Liver (tissue), 9 donors: ENCODE results near the gene KLKB1. TPM values are rescaled to one million over a fixed set of nuclear protein-coding genes. Genes with fewer than 3 reads are reported as not detected.

Experiments used
- DNase-seq: peaks from one replicate; pipeline ENCODE4 v3.0.0-alpha.2; 2017; ENCODE audit warnings: low spot score
- H3K27ac ChIP-seq, 2 donors: one replicate each; pipeline ENCODE4 v1.7.0; 2013; ENCODE audit warnings: inconsistent platforms in 2 of 2, low read length in 2 of 2, control low read depth in 1 of 2, low read depth in 1 of 2, mild to moderate bottlenecking in 1 of 2
- H3K27me3 ChIP-seq, 4 donors: one replicate each; pipeline versions ENCODE4 v1.6.1 to v1.7.0; 2013; ENCODE audit warnings: low read length in 3 of 4, inconsistent platforms in 1 of 4, mild to moderate bottlenecking in 1 of 4, moderate library complexity in 1 of 4; ENCODE audit not compliant: control insufficient read depth in 4 of 4, insufficient read depth in 4 of 4
- H3K36me3 ChIP-seq, 4 donors: one replicate each; pipeline versions ENCODE4 v1.6.1 to v1.7.0; 2013; ENCODE audit warnings: low read length in 3 of 4, mild to moderate bottlenecking in 3 of 4, low read depth in 1 of 4, moderate library complexity in 1 of 4; ENCODE audit not compliant: control insufficient read depth in 4 of 4, insufficient read depth in 3 of 4
- H3K4me1 ChIP-seq, 4 donors: one replicate each; pipeline versions ENCODE4 v1.6.1 to v1.7.0; 2013; ENCODE audit warnings: low read length in 3 of 4, mild to moderate bottlenecking in 3 of 4, moderate library complexity in 1 of 4; ENCODE audit not compliant: control insufficient read depth in 4 of 4, insufficient read depth in 4 of 4
- H3K4me3 ChIP-seq, 3 donors: one replicate each; pipeline versions ENCODE4 v1.6.1 to v1.7.0; 2013; ENCODE audit warnings: low read length in 3 of 3, control low read depth in 1 of 3, low read depth in 1 of 3, mild to moderate bottlenecking in 1 of 3
- H3K9ac ChIP-seq, 2 donors: one replicate each; pipeline ENCODE4 v1.7.0; 2013; ENCODE audit warnings: low read length in 2 of 2, mild to moderate bottlenecking in 2 of 2, moderate library complexity in 2 of 2, control low read depth in 1 of 2, low read depth in 1 of 2
- H3K9me3 ChIP-seq, 4 donors: one replicate each; pipeline versions ENCODE4 v1.6.1 to v1.7.0; 2013; ENCODE audit warnings: low read length in 3 of 4; ENCODE audit not compliant: control insufficient read depth in 4 of 4
- EGR1 ChIP-seq, 2 donors: IDR thresholded peaks; 2 replicates each; pipeline ENCODE4 v1.6.1; 2016 to 2018; ENCODE audit warnings: antibody characterized with exemption in 2 of 2, low read depth in 2 of 2
- FOXA1 ChIP-seq: IDR thresholded peaks from 2 replicates; pipeline ENCODE4 v1.6.1; 2016; ENCODE audit warnings: antibody characterized with exemption
- FOXA2 ChIP-seq: IDR thresholded peaks from 2 replicates; pipeline ENCODE4 v1.6.1; 2016; ENCODE audit warnings: antibody characterized with exemption
- GABPA ChIP-seq, 2 donors: IDR thresholded peaks in 1 of 2; conservative IDR thresholded peaks in 1 of 2; 2 replicates each; pipeline ENCODE4 v1.6.1; 2016; ENCODE audit warnings: antibody characterized with exemption in 2 of 2, mild to moderate bottlenecking in 1 of 2, moderate library complexity in 1 of 2
- HNF4A ChIP-seq, 2 donors: conservative IDR thresholded peaks; 2 replicates each; pipeline ENCODE4 v1.6.1; 2016; ENCODE audit warnings: antibody characterized with exemption in 2 of 2, mild to moderate bottlenecking in 2 of 2
- HNF4G ChIP-seq: IDR thresholded peaks from 2 replicates; pipeline ENCODE4 v1.6.1; 2016; ENCODE audit warnings: antibody characterized with exemption
- JUND ChIP-seq, 2 donors: IDR thresholded peaks; 2 replicates each; pipeline ENCODE4 v1.6.1; 2016; ENCODE audit warnings: antibody characterized with exemption in 2 of 2
- NR2F2 ChIP-seq: IDR thresholded peaks from 2 replicates; pipeline ENCODE4 v1.6.1; 2016; ENCODE audit warnings: antibody characterized with exemption
- RAD21 ChIP-seq, 2 donors: IDR thresholded peaks; 2 replicates each; pipeline ENCODE4 v1.6.1; 2016; ENCODE audit warnings: antibody characterized with exemption in 2 of 2, mild to moderate bottlenecking in 2 of 2
- RXRA ChIP-seq, 2 donors: IDR thresholded peaks; 2 replicates each; pipeline ENCODE4 v1.6.1; 2017 to 2018; ENCODE audit warnings: antibody characterized with exemption in 2 of 2, mild to moderate bottlenecking in 1 of 2
- SP1 ChIP-seq: IDR thresholded peaks from 2 replicates; pipeline ENCODE4 v1.6.1; 2018; ENCODE audit warnings: antibody characterized with exemption, mild to moderate bottlenecking
- TAF1 ChIP-seq: conservative IDR thresholded peaks from 2 replicates; pipeline ENCODE4 v1.6.1; 2016; ENCODE audit warnings: antibody characterized with exemption, mild to moderate bottlenecking
- YY1 ChIP-seq: IDR thresholded peaks from 2 replicates; pipeline ENCODE4 v1.6.1; 2016; ENCODE audit warnings: antibody characterized with exemption, mild to moderate bottlenecking
- WGBS: extraction: QIAGEN DNeasy Blood & Tissue Kit; methylation state at CpG from one replicate; pipeline ENCODE4 v1.1.7; 2013; 5-methylcytosine and 5-hydroxymethylcytosine counted together
- polyA plus RNA-seq, 2 donors: library from polyadenylated mRNA; stranded (reverse) in 1 of 2; unstranded in 1 of 2; fragments of 200-250 nt in 1 of 2; fragments of >200 nt in 1 of 2; fragmentation: Nextera tagmentation in 1 of 2; extraction: Ambion mirVana in 1 of 2; gene quantifications; one replicate each; pipeline versions ENCODE4 v1.2.1 to v1.2.3, GENCODE V29; 2013 to 2015
- total RNA-seq, 2 donors: library from RNA; depleted of rRNA; stranded (reverse); fragments of >200 nt; gene quantifications; one replicate each; pipeline ENCODE4 v1.2.3, GENCODE V29; 2014
- TF ChIP-seq, protein P1 (sequence below): IDR thresholded peaks from 2 replicates; pipeline ENCODE4 v1.6.1; 2016; ENCODE audit warnings: antibody characterized with exemption
- TF ChIP-seq, protein P2 (sequence below): IDR thresholded peaks from 2 replicates; pipeline ENCODE4 v1.6.1; 2016; ENCODE audit warnings: antibody characterized with exemption
- TF ChIP-seq, protein P3 (sequence below): IDR thresholded peaks from 2 replicates; pipeline ENCODE4 v1.6.1; 2016; ENCODE audit warnings: antibody characterized with exemption
- TF ChIP-seq, protein P4 (sequence below): fragments of 150-350 bp; IDR thresholded peaks from 2 replicates; pipeline ENCODE4 v1.5.1; 2017; ENCODE audit warnings: improper control_type of control experiment, low read depth, low read length; ENCODE audit not compliant: missing input control
- TF ChIP-seq, protein P5 (sequence below): IDR thresholded peaks from 2 replicates; pipeline ENCODE4 v1.6.1; 2016; ENCODE audit warnings: antibody characterized with exemption, mild to moderate bottlenecking
- donor health status: healthy.
- donor health status: healthy.
- donor health status: healthy.
- donor health status: healthy.
- donor health status: healthy.

Gene KLKB1
- total and polyA plus RNA-seq, 4 donors, result 36.5 to 78.9 (median 60.2) TPM

DNA sequence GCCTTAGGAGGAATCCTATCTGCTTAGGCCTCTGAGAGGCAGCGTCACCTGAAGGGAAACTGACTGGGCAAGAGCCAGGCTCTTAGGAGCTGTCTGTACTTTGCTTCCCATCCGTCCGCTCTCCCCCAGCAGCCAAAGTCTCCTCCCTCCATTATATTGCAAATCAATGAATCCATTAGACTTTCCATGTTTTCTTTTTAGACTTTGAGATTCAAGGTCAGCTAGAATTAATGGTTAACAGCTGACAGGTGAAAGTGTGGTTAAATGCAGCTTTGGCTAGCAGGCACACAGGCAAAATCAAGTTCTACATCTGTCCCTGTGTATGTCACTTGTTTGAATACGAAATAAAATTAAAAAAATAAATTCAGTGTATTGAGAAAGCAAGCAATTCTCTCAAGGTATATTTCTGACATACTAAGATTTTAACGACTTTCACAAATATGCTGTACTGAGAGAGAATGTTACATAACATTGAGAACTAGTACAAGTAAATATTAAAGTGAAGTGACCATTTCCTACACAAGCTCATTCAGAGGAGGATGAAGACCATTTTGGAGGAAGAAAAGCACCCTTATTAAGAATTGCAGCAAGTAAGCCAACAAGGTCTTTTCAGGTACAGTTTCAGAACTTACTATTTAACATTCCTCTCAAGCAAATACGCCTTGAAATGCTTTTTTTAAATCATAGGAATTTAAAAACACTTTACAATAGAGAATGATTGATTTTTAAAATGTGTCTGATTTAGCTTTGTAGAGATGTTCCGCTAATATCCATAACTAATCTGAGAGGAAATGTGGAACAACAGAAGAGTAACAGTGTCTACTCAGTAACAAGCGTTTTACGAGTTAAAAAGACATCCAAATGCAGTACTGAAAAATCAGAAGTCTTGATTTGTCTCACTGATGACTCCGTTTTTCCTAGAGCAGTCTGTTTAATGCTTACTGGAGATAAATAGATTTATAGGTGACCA, 38.7 kb downstream of the KLKB1 start, which contains the start of gene F11:
Gene F11, plus strand, starts transcription at position 507 of the 970 bp plus-strand sequence. CDS start 948 bp downstream, outside the sequence.
- Histone ChIP-seq H3K4me1 (peaks cover 8 to 31% (median 21%) of the 10 kb centered on the region in 4 donors), H3K27me3 (no peaks in the 10 kb centered on the region), H3K9ac (peak within 1 kb of the TSS; percentile 72 to 82), H3K27ac (peak within 1 kb of the TSS; percentile 62 to 91), H3K36me3 (peaks cover 0 to 4% (median 1%) of the 10 kb centered on the region in 4 donors), H3K9me3 (no peaks in the 10 kb centered on the region), H3K4me3 (peak within 1 kb of the TSS; percentile 47 to 80 (median 66))
- DNase-seq, result no peak
- TF ChIP-seq, protein P1, sequence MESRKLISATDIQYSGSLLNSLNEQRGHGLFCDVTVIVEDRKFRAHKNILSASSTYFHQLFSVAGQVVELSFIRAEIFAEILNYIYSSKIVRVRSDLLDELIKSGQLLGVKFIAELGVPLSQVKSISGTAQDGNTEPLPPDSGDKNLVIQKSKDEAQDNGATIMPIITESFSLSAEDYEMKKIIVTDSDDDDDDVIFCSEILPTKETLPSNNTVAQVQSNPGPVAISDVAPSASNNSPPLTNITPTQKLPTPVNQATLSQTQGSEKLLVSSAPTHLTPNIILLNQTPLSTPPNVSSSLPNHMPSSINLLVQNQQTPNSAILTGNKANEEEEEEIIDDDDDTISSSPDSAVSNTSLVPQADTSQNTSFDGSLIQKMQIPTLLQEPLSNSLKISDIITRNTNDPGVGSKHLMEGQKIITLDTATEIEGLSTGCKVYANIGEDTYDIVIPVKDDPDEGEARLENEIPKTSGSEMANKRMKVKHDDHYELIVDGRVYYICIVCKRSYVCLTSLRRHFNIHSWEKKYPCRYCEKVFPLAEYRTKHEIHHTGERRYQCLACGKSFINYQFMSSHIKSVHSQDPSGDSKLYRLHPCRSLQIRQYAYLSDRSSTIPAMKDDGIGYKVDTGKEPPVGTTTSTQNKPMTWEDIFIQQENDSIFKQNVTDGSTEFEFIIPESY, result peak; percentile 84
- peak; percentile 28 for TF ChIP-seq FOXA2
- no peak for TF ChIP-seq FOXA1
- TF ChIP-seq TAF1, result peak; percentile 87
- TF ChIP-seq NR2F2, result no peak
- TF ChIP-seq HNF4G, result peak; percentile 85
- peak in 1 of 2 donors; percentile 32 for TF ChIP-seq GABPA (IDR thresholded peaks at IDR 0.05 in 1 of 2, conservative IDR thresholded peaks at IDR 0.05 in 1 of 2)
- TF ChIP-seq, protein P2, sequence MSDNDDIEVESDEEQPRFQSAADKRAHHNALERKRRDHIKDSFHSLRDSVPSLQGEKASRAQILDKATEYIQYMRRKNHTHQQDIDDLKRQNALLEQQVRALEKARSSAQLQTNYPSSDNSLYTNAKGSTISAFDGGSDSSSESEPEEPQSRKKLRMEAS, result peak; percentile 78
- peak; percentile 94 for TF ChIP-seq SP1
- TF ChIP-seq, protein P3, sequence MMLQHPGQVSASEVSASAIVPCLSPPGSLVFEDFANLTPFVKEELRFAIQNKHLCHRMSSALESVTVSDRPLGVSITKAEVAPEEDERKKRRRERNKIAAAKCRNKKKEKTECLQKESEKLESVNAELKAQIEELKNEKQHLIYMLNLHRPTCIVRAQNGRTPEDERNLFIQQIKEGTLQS, result peak; percentile 8
- peak; percentile 86 to 94 for TF ChIP-seq HNF4A (conservative IDR thresholded peaks at IDR 0.05)
- TF ChIP-seq JUND (IDR thresholded peaks at IDR 0.05), result peak; percentile 7 to 53
- TF ChIP-seq, protein P4, sequence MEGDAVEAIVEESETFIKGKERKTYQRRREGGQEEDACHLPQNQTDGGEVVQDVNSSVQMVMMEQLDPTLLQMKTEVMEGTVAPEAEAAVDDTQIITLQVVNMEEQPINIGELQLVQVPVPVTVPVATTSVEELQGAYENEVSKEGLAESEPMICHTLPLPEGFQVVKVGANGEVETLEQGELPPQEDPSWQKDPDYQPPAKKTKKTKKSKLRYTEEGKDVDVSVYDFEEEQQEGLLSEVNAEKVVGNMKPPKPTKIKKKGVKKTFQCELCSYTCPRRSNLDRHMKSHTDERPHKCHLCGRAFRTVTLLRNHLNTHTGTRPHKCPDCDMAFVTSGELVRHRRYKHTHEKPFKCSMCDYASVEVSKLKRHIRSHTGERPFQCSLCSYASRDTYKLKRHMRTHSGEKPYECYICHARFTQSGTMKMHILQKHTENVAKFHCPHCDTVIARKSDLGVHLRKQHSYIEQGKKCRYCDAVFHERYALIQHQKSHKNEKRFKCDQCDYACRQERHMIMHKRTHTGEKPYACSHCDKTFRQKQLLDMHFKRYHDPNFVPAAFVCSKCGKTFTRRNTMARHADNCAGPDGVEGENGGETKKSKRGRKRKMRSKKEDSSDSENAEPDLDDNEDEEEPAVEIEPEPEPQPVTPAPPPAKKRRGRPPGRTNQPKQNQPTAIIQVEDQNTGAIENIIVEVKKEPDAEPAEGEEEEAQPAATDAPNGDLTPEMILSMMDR, result no peak
- TF ChIP-seq YY1, result peak; percentile 95
- TF ChIP-seq RAD21 (IDR thresholded peaks at IDR 0.05), result peak; percentile 33 to 55
- TF ChIP-seq, protein P5, sequence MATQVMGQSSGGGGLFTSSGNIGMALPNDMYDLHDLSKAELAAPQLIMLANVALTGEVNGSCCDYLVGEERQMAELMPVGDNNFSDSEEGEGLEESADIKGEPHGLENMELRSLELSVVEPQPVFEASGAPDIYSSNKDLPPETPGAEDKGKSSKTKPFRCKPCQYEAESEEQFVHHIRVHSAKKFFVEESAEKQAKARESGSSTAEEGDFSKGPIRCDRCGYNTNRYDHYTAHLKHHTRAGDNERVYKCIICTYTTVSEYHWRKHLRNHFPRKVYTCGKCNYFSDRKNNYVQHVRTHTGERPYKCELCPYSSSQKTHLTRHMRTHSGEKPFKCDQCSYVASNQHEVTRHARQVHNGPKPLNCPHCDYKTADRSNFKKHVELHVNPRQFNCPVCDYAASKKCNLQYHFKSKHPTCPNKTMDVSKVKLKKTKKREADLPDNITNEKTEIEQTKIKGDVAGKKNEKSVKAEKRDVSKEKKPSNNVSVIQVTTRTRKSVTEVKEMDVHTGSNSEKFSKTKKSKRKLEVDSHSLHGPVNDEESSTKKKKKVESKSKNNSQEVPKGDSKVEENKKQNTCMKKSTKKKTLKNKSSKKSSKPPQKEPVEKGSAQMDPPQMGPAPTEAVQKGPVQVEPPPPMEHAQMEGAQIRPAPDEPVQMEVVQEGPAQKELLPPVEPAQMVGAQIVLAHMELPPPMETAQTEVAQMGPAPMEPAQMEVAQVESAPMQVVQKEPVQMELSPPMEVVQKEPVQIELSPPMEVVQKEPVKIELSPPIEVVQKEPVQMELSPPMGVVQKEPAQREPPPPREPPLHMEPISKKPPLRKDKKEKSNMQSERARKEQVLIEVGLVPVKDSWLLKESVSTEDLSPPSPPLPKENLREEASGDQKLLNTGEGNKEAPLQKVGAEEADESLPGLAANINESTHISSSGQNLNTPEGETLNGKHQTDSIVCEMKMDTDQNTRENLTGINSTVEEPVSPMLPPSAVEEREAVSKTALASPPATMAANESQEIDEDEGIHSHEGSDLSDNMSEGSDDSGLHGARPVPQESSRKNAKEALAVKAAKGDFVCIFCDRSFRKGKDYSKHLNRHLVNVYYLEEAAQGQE, result peak; percentile 81
- TF ChIP-seq RXRA (IDR thresholded peaks at IDR 0.05), result peak; percentile 73
- TF ChIP-seq EGR1 (IDR thresholded peaks at IDR 0.05; ENCODE audit: low read depth in 2 of 2), result peak; percentile 41 to 66
- 20% methylated on average over 10 of the region's 10 CpGs for WGBS
